Chondrocyte (in vitro differentiated cells): ENCODE data around the gene CNPY1. TPM values are rescaled to one million over a fixed set of nuclear protein-coding genes. Genes with fewer than 3 reads are reported as not detected.

Experiments used
- DNase-seq: peaks from one replicate; pipeline ENCODE4 v3.0.0; 2021; ENCODE audit warnings: mixed read lengths, low spot score
- H3K27ac Mint-ChIP-seq: one replicate; pipeline ENCODE4 v1.8.0; 2021; ENCODE audit warnings: mild to moderate bottlenecking, moderate library complexity, mixed read lengths; ENCODE audit not compliant: unreplicated experiment
- H3K27me3 Mint-ChIP-seq: 2 replicates; pipeline ENCODE4 v1.8.0; 2021; ENCODE audit warnings: low read depth, mixed read lengths
- H3K36me3 Mint-ChIP-seq: 2 replicates; pipeline ENCODE4 v1.8.0; 2021; ENCODE audit warnings: low read depth, mixed read lengths
- H3K4me1 Mint-ChIP-seq: 2 replicates; pipeline ENCODE4 v1.8.0; 2021; ENCODE audit warnings: low read depth, mild to moderate bottlenecking, mixed read lengths
- H3K4me3 Mint-ChIP-seq: one replicate; pipeline ENCODE4 v1.8.0; 2021; ENCODE audit warnings: mild to moderate bottlenecking, moderate library complexity, mixed read lengths; ENCODE audit not compliant: unreplicated experiment
- H3K9me3 Mint-ChIP-seq: 2 replicates; pipeline ENCODE4 v1.8.0; 2021; ENCODE audit warnings: low read depth, mixed read lengths
- total RNA-seq: library from RNA; stranded (reverse); gene quantifications from 3 replicates; pipeline ENCODE4 v1.2.1, GENCODE V29; 2021
- TF ChIP-seq, protein P1 (sequence below): fragments of 200-600 bp; sonication (generic); IDR thresholded peaks from 2 replicates; pipeline ENCODE4 v1.5.0; 2021; ENCODE audit warnings: antibody characterized with exemption, mild to moderate bottlenecking, moderate library complexity

The CNPY1 gene
- total RNA-seq, 1 donor from 2014 or later, result not detected

DNA sequence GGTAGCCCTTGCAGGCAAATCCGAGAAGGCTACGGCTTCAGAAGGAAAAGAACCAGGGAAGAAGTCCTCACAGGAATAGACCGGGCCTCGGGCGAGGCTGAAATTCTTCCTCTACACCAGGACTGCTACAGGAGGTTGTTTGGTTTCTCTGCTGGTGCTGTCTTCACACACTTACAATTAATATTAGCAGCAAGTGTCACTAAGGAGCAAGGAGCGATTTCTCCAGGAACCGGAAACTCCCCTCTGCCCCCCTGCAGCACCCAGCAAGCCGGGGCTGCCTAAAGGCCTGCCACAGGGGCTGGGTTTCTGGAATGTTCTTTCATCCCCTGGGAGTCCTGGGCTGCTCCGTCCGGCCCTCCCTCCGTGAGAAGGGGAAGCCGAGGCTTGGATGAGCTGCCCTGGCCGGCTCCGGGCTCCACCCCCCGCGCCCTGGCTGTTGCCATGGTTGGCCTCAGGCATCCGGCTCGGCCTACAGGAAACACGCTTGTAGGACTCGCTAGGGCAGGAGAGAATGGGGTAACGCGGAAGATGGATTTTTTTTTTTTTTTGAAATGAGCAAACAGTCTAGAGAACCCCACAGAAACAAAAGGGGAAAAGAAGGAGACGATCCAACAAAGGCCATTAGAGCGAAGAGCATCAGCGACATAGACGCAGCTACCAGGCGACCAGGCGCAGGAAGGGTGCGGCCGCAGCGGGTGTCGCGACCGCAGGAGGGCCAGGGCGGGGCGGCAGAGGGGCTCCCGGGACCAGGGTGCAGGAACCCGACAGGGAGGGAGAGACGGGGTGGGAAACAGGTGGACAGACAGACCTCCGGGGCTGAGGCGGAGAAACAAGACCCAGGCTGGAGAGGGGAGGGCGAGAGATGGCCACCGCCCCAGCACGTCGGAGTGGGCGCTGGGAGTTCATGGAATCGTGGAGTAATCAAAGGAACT lies 55.4 kb downstream of the CNPY1 start:
- Mint-ChIP-seq H3K9me3 (no peaks in the 10 kb centered on the region), H3K27ac (peak overlapping the region; percentile 10), H3K36me3 (peaks cover 5% of the 10 kb centered on the region), H3K4me3 (peak overlapping the region; percentile 66), H3K27me3 (peaks cover 34% of the 10 kb centered on the region), H3K4me1 (peaks cover 12% of the 10 kb centered on the region)
- no peak for DNase-seq
- TF ChIP-seq, protein P1, sequence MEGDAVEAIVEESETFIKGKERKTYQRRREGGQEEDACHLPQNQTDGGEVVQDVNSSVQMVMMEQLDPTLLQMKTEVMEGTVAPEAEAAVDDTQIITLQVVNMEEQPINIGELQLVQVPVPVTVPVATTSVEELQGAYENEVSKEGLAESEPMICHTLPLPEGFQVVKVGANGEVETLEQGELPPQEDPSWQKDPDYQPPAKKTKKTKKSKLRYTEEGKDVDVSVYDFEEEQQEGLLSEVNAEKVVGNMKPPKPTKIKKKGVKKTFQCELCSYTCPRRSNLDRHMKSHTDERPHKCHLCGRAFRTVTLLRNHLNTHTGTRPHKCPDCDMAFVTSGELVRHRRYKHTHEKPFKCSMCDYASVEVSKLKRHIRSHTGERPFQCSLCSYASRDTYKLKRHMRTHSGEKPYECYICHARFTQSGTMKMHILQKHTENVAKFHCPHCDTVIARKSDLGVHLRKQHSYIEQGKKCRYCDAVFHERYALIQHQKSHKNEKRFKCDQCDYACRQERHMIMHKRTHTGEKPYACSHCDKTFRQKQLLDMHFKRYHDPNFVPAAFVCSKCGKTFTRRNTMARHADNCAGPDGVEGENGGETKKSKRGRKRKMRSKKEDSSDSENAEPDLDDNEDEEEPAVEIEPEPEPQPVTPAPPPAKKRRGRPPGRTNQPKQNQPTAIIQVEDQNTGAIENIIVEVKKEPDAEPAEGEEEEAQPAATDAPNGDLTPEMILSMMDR, result no peak

DNA sequence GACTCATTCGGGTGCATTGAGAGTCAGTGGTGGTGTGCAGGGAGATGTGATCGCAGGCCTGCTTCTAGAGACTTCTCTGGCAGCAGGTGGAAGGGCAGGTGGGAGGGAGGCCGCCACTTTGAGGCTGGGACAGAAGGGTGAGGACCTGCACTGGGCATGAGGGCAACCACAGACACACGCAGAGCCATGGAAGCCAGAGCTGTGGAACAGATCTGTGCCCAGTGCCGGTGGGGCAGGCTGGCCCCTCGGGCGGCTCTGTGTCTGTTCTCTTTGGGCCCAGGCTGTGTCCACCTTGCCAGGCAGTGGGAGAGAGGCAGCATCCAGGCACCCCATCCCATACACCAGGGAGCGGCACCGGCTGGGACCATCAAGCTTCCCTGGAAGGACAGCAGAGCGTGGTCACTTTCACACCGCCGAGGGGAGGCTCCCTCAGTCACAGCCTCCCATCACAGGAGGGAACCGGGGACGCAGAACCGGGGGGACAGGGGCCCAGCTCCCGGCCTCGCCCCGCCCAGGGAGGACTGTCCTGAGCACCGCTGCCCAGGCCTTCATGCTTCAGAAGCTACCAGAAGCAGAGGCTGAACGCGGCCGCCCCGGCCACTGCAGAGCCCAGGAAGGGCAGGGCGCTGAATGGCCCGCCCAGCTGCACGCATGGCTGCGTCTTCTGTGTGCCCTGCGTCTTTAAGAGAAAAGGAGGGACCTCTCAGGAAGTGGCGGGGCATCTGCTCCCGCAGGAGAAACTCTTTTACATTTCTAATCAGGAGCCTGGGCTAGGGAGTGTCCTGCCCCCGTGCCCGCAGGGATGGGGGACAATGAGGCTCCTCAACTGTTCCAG lies 56.3 kb downstream of the CNPY1 start:
- DNase-seq, result no peak
- peaks cover 37% of the 10 kb centered on the region for H3K27me3 Mint-ChIP-seq
- no peak overlapping the region for H3K27ac Mint-ChIP-seq

DNA sequence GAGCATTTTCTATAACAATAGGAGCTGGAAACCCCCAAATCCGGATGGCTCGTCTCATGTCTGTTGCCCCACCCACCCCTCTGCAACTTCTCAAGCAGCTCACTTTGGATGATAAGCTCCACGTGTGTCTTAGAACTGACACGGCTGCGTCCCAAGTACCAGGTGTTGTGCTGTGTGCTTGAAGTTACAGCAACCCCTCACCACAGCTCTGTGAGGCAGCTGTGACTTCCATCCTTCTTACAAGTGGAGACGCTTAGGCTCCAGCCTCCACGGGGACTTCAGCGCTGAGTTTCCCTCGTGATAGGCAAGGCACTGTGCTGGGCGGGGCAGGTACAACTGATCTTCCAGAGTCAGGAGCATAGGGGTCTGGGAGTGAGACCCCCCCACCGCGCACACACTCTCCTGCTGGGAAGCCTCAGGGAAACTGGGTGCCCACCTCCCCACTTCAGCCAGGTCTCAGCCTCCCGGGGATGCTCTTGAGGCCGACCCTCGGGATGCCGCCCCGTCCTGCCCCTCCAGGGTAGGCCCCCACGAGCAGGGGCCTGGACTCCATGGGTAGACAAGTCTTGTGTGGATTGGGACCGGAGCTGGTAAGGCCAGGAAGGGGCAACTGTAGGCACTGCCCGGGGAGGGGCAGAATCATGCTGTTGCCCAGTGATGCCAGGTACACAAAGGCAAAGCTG lies 57.1 kb downstream of the CNPY1 start:
- Mint-ChIP-seq H3K4me3 (no peak overlapping the region), H3K27me3 (peaks cover 43% of the 10 kb centered on the region), H3K9me3 (no peaks in the 10 kb centered on the region), H3K36me3 (peaks cover 5% of the 10 kb centered on the region), H3K4me1 (peaks cover 12% of the 10 kb centered on the region), H3K27ac (no peak overlapping the region)
- no peak for DNase-seq
- TF ChIP-seq, protein P1, result no peak

More for the DNA sequence above, 56.3 kb downstream of the CNPY1 start:
- H3K9me3 Mint-ChIP-seq, result no peaks in the 10 kb centered on the region
- H3K36me3 Mint-ChIP-seq, result peaks cover 5% of the 10 kb centered on the region
- peaks cover 12% of the 10 kb centered on the region for H3K4me1 Mint-ChIP-seq
- peak overlapping the region; percentile 66 for H3K4me3 Mint-ChIP-seq
- TF ChIP-seq, protein P1, result no peak

DNA sequence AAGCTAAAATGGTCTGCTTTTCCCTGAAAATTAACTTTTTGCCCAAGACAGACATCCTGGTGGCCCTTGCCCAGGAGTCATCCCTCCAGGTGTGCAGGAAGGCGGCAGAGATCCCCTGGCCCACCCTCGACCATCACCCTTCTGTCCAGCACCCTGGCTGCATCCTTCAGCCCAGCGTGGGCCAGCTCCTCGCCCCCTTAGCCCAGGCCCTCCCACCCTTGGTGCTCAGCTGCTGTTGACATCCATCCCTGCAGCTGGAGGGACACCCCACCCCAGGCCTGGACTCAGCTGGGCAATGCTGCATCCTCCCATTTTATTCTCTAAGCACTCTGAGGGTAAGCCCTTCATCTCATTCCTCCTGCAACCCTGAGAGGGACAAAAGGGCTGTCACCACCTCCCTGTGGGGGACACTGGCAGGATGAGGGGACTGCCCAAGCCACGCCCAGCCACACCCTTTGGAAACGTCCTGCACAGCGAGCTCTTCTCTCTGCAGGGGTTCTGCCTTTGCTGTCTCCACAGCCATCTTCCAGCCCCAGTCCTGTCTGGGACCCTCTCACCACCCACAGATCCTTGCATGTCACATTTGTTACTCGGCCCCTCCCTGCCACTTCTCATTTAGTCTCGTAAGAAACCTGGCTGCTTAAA lies 57.8 kb downstream of the CNPY1 start:
- no peak overlapping the region for H3K27ac Mint-ChIP-seq
- H3K4me3 Mint-ChIP-seq, result no peak overlapping the region
- TF ChIP-seq, protein P1, result no peak
- no peak for DNase-seq
- H3K36me3 Mint-ChIP-seq, result peaks cover 5% of the 10 kb centered on the region
- H3K9me3 Mint-ChIP-seq, result no peaks in the 10 kb centered on the region
- peaks cover 12% of the 10 kb centered on the region for H3K4me1 Mint-ChIP-seq
- peaks cover 48% of the 10 kb centered on the region for H3K27me3 Mint-ChIP-seq
